ENCODE measurements around the gene LIMS2. TPM values are rescaled to one million over a fixed set of nuclear protein-coding genes. Genes with fewer than 3 reads are reported as not detected.
A peak's percentile ranks its signal among the peaks of the same experiment; 100 is the strongest.

The LIMS2 gene
- total RNA-seq, 6 experiments from 2014 or later, result 6.6 to 37.7 (median 19.5) TPM

GRCh38 chr2:127597046-127597983, 78.0 kb downstream of the LIMS2 start:
- no peaks in the 10 kb centered on the region for H3K27me3 ChIP-seq
- H3K4me1 ChIP-seq, result no peaks in the 10 kb centered on the region
- TF ChIP-seq CTCF (IDR thresholded peaks at IDR 0.05) (no peak), POLR2A (IDR thresholded peaks at IDR 0.05) (no peak)
- no peak for ATAC-seq
- H3K4me3 ChIP-seq, result no peak overlapping the region
- intact Hi-C loops (cut with DNase I), result no loop called here
- H3K9me3 ChIP-seq, result no peaks in the 10 kb centered on the region
- H3K36me3 ChIP-seq, result no peaks in the 10 kb centered on the region
- no peak for DNase-seq
- 82% methylated on average over 13 of the region's 17 CpGs for whole genome bisulfite sequencing (ENCODE audit: insufficient coverage, low coverage, low lambda C conversion rate, missing lambda C conversion rate)
- H3K27ac ChIP-seq, result no peak overlapping the region

- intact Hi-C loops (cut with DNase I), result no loop called here
Measured at GRCh38 chr2:127596311-127597045, 78.9 kb downstream of the LIMS2 start.

GRCh38 chr2:127594116-127594591, 81.2 kb downstream of the LIMS2 start:
- Histone ChIP-seq H3K4me3 (no peak overlapping the region), H3K4me1 (no peaks in the 10 kb centered on the region), H3K27ac (no peak overlapping the region), H3K9me3 (no peaks in the 10 kb centered on the region), H3K27me3 (no peaks in the 10 kb centered on the region), H3K36me3 (no peaks in the 10 kb centered on the region)
- intact Hi-C loops (cut with DNase I), result no loop called here
- ATAC-seq, result no peak
- WGBS (ENCODE audit: insufficient coverage, low coverage, low lambda C conversion rate, missing lambda C conversion rate), result no CpG with 5 or more reads among the region's 10 CpGs
- TF ChIP-seq CTCF (IDR thresholded peaks at IDR 0.05) (no peak), POLR2A (IDR thresholded peaks at IDR 0.05) (no peak)
- peak in 1 of 3 donors; percentile 38 for DNase-seq

More at GRCh38 chr2:127596311-127597045, 78.9 kb downstream of the LIMS2 start:
- Histone ChIP-seq H3K9me3 (no peaks in the 10 kb centered on the region), H3K36me3 (no peaks in the 10 kb centered on the region), H3K27me3 (no peaks in the 10 kb centered on the region), H3K27ac (no peak overlapping the region), H3K4me1 (no peaks in the 10 kb centered on the region), H3K4me3 (no peak overlapping the region)
- DNase-seq (peak in 1 of 3 donors; percentile 28), ATAC-seq (no peak)
- WGBS (ENCODE audit: insufficient coverage, low coverage, low lambda C conversion rate, missing lambda C conversion rate), result 85% methylated on average over 4 of the region's 14 CpGs
- TF ChIP-seq POLR2A (IDR thresholded peaks at IDR 0.05), result no peak
- TF ChIP-seq CTCF (IDR thresholded peaks at IDR 0.05), result no peak

GRCh38 chr2:127593228-127594115, 81.9 kb downstream of the LIMS2 start:
- intact Hi-C loops (cut with DNase I), result no loop called here
- Histone ChIP-seq H3K27me3 (no peaks in the 10 kb centered on the region), H3K9me3 (no peaks in the 10 kb centered on the region), H3K27ac (no peak overlapping the region), H3K4me3 (no peak overlapping the region), H3K4me1 (no peaks in the 10 kb centered on the region), H3K36me3 (no peaks in the 10 kb centered on the region)
- DNase-seq (peak in 1 of 3 donors; percentile 41), ATAC-seq (no peak)
- WGBS (ENCODE audit: insufficient coverage, low coverage, low lambda C conversion rate, missing lambda C conversion rate), result 93% methylated on average over 8 of the region's 27 CpGs
- TF ChIP-seq POLR2A (IDR thresholded peaks at IDR 0.05), result no peak
- no peak for TF ChIP-seq CTCF (IDR thresholded peaks at IDR 0.05)

All from right lobe of liver (tissue), 6 donors.